Measurements from ENCODE around the gene PNMA8C.
A peak's percentile ranks its signal among the peaks of the same experiment; 100 is the strongest.
"Not testable (repeated sequence)": the region's sequence is repeated elsewhere in the genome, so short reads cannot be mapped to it uniquely, and the experiment has no call there.

PNMA8C gene

GRCh38 chr19:46410205-46411087 lies 18.3 kb downstream of the PNMA8C start:
- Histone ChIP-seq H3K4me3 (ENCODE audit: low read depth in 1 of 2, low read length in 2 of 2) (peak overlapping the region in 1 of 2 donors; percentile 61), H3K9me3 (ENCODE audit: control insufficient read depth in 1 of 2, low read length in 2 of 2) (no peaks in the 10 kb centered on the region)

GRCh38 chr19:46409191-46409590 lies 19.5 kb downstream of the PNMA8C start:
- Histone ChIP-seq H3K36me3 (ENCODE audit: control insufficient read depth in 1 of 2, insufficient read depth in 2 of 2, low read length in 2 of 2) (no peaks in the 10 kb centered on the region), H3K27ac (ENCODE audit: low read length) (no peak overlapping the region), H3K4me1 (ENCODE audit: control insufficient read depth in 1 of 2, insufficient read depth in 2 of 2, low read length in 2 of 2) (peaks cover 0 to 38% of the 10 kb centered on the region in 2 donors), H3K4me3 (ENCODE audit: low read depth in 1 of 2, low read length in 2 of 2) (no peak overlapping the region), H3K9me3 (ENCODE audit: control insufficient read depth in 1 of 2, low read length in 2 of 2) (no peaks in the 10 kb centered on the region), H3K27me3 (ENCODE audit: low read depth, low read length) (peaks cover 36% of the 10 kb centered on the region)

More at GRCh38 chr19:46410205-46411087, 18.3 kb downstream of the PNMA8C start:
- peaks cover 0 to 31% of the 10 kb centered on the region in 2 donors for H3K4me1 ChIP-seq (ENCODE audit: control insufficient read depth in 1 of 2, insufficient read depth in 2 of 2, low read length in 2 of 2)
- no peak overlapping the region for H3K27ac ChIP-seq (ENCODE audit: low read length)
- H3K36me3 ChIP-seq (ENCODE audit: control insufficient read depth in 1 of 2, insufficient read depth in 2 of 2, low read length in 2 of 2), result no peaks in the 10 kb centered on the region
- H3K27me3 ChIP-seq (ENCODE audit: low read depth, low read length), result peaks cover 40% of the 10 kb centered on the region

GRCh38 chr19:46408664-46409039 lies 20.1 kb downstream of the PNMA8C start:
- Histone ChIP-seq H3K36me3 (ENCODE audit: control insufficient read depth in 1 of 2, insufficient read depth in 2 of 2, low read length in 2 of 2) (no peaks in the 10 kb centered on the region), H3K4me3 (ENCODE audit: low read depth in 1 of 2, low read length in 2 of 2) (peak overlapping the region in 1 of 2 donors; percentile 38), H3K27me3 (ENCODE audit: low read depth, low read length) (peaks cover 36% of the 10 kb centered on the region), H3K9me3 (ENCODE audit: control insufficient read depth in 1 of 2, low read length in 2 of 2) (no peaks in the 10 kb centered on the region), H3K4me1 (ENCODE audit: control insufficient read depth in 1 of 2, insufficient read depth in 2 of 2, low read length in 2 of 2) (peaks cover 0 to 40% of the 10 kb centered on the region in 2 donors), H3K27ac (ENCODE audit: low read length) (peak overlapping the region; percentile 31)

GRCh38 chr19:46407856-46408663 lies 20.7 kb downstream of the PNMA8C start:
- Histone ChIP-seq H3K27me3 (ENCODE audit: low read depth, low read length) (peaks cover 31% of the 10 kb centered on the region), H3K4me1 (ENCODE audit: control insufficient read depth in 1 of 2, insufficient read depth in 2 of 2, low read length in 2 of 2) (peaks cover 0 to 34% of the 10 kb centered on the region in 2 donors), H3K27ac (ENCODE audit: low read length) (peak overlapping the region; percentile 31), H3K9me3 (ENCODE audit: control insufficient read depth in 1 of 2, low read length in 2 of 2) (no peaks in the 10 kb centered on the region), H3K36me3 (ENCODE audit: control insufficient read depth in 1 of 2, insufficient read depth in 2 of 2, low read length in 2 of 2) (no peaks in the 10 kb centered on the region), H3K4me3 (ENCODE audit: low read depth in 1 of 2, low read length in 2 of 2) (peak overlapping the region in 1 of 2 donors; percentile 38)

GRCh38 chr19:46406976-46407375 lies 21.8 kb downstream of the PNMA8C start:
- peaks cover 25% of the 10 kb centered on the region for H3K27me3 ChIP-seq (ENCODE audit: low read depth, low read length)
- H3K4me3 ChIP-seq (ENCODE audit: low read depth in 1 of 2, low read length in 2 of 2), result no peak overlapping the region
- H3K4me1 ChIP-seq (ENCODE audit: control insufficient read depth in 1 of 2, insufficient read depth in 2 of 2, low read length in 2 of 2), result peaks cover 0 to 28% of the 10 kb centered on the region in 2 donors
- H3K27ac ChIP-seq (ENCODE audit: low read length), result no peak overlapping the region
- no peaks in the 10 kb centered on the region for H3K9me3 ChIP-seq (ENCODE audit: control insufficient read depth in 1 of 2, low read length in 2 of 2)
- H3K36me3 ChIP-seq (ENCODE audit: control insufficient read depth in 1 of 2, insufficient read depth in 2 of 2, low read length in 2 of 2), result no peaks in the 10 kb centered on the region

GRCh38 chr19:46404753-46405468 lies 23.8 kb downstream of the PNMA8C start:
- peaks cover 22% of the 10 kb centered on the region for H3K27me3 ChIP-seq (ENCODE audit: low read depth, low read length)
- H3K36me3 ChIP-seq (ENCODE audit: control insufficient read depth in 1 of 2, insufficient read depth in 2 of 2, low read length in 2 of 2), result no peaks in the 10 kb centered on the region
- H3K9me3 ChIP-seq (ENCODE audit: control insufficient read depth in 1 of 2, low read length in 2 of 2), result no peaks in the 10 kb centered on the region
- no peak overlapping the region for H3K27ac ChIP-seq (ENCODE audit: low read length)
- peak overlapping the region; percentile 50 to 56 for H3K4me3 ChIP-seq (ENCODE audit: low read depth in 1 of 2, low read length in 2 of 2)
- H3K4me1 ChIP-seq (ENCODE audit: control insufficient read depth in 1 of 2, insufficient read depth in 2 of 2, low read length in 2 of 2), result peaks cover 0 to 13% of the 10 kb centered on the region in 2 donors

GRCh38 chr19:46404055-46404752 lies 24.5 kb downstream of the PNMA8C start:
- no peaks in the 10 kb centered on the region for H3K36me3 ChIP-seq (ENCODE audit: control insufficient read depth in 1 of 2, insufficient read depth in 2 of 2, low read length in 2 of 2)
- H3K27me3 ChIP-seq (ENCODE audit: low read depth, low read length), result peaks cover 22% of the 10 kb centered on the region
- peaks cover 0 to 13% of the 10 kb centered on the region in 2 donors for H3K4me1 ChIP-seq (ENCODE audit: control insufficient read depth in 1 of 2, insufficient read depth in 2 of 2, low read length in 2 of 2)
- H3K9me3 ChIP-seq (ENCODE audit: control insufficient read depth in 1 of 2, low read length in 2 of 2), result no peaks in the 10 kb centered on the region
- H3K4me3 ChIP-seq (ENCODE audit: low read depth in 1 of 2, low read length in 2 of 2), result peak overlapping the region; percentile 50 to 56
- peak overlapping the region; percentile 31 for H3K27ac ChIP-seq (ENCODE audit: low read length)

GRCh38 chr19:46402725-46403124 lies 26.0 kb downstream of the PNMA8C start:
- Histone ChIP-seq H3K27ac (ENCODE audit: low read length) (no peak overlapping the region), H3K4me1 (ENCODE audit: control insufficient read depth in 1 of 2, insufficient read depth in 2 of 2, low read length in 2 of 2) (peaks cover 0 to 8% of the 10 kb centered on the region in 2 donors), H3K9me3 (ENCODE audit: control insufficient read depth in 1 of 2, low read length in 2 of 2) (no peaks in the 10 kb centered on the region), H3K4me3 (ENCODE audit: low read depth in 1 of 2, low read length in 2 of 2) (no peak overlapping the region), H3K27me3 (ENCODE audit: low read depth, low read length) (peaks cover 12% of the 10 kb centered on the region), H3K36me3 (ENCODE audit: control insufficient read depth in 1 of 2, insufficient read depth in 2 of 2, low read length in 2 of 2) (no peaks in the 10 kb centered on the region)

- not testable (repeated sequence) for H3K9me3 ChIP-seq (ENCODE audit: control insufficient read depth in 1 of 2, low read length in 2 of 2); H3K36me3 ChIP-seq (ENCODE audit: control insufficient read depth in 1 of 2, insufficient read depth in 2 of 2, low read length in 2 of 2); H3K27ac ChIP-seq (ENCODE audit: low read length); H3K4me3 ChIP-seq (ENCODE audit: low read depth in 1 of 2, low read length in 2 of 2); H3K4me1 ChIP-seq (ENCODE audit: control insufficient read depth in 1 of 2, insufficient read depth in 2 of 2, low read length in 2 of 2); H3K27me3 ChIP-seq (ENCODE audit: low read depth, low read length)
Observed at GRCh38 chr19:46397801-46398479, 30.8 kb downstream of the PNMA8C start.

GRCh38 chr19:46394402-46394797 lies 34.3 kb downstream of the PNMA8C start:
- Histone ChIP-seq H3K4me3 (ENCODE audit: low read depth in 1 of 2, low read length in 2 of 2) (no peak overlapping the region), H3K27ac (ENCODE audit: low read length) (no peak overlapping the region), H3K4me1 (ENCODE audit: control insufficient read depth in 1 of 2, insufficient read depth in 2 of 2, low read length in 2 of 2) (peaks cover 0 to 5% of the 10 kb centered on the region in 2 donors), H3K9me3 (ENCODE audit: control insufficient read depth in 1 of 2, low read length in 2 of 2) (no peaks in the 10 kb centered on the region), H3K36me3 (ENCODE audit: control insufficient read depth in 1 of 2, insufficient read depth in 2 of 2, low read length in 2 of 2) (peaks cover 10 to 25% of the 10 kb centered on the region in 2 donors), H3K27me3 (ENCODE audit: low read depth, low read length) (no peaks in the 10 kb centered on the region)
